ENCODE results near the gene TIMP2. TPM values are rescaled to one million over a fixed set of nuclear protein-coding genes. Genes with fewer than 3 reads are reported as not detected.

The TIMP2 gene
- total and polyA plus RNA-seq, 9 donors, result 94.8 to 309 (median 201) TPM

DNA sequence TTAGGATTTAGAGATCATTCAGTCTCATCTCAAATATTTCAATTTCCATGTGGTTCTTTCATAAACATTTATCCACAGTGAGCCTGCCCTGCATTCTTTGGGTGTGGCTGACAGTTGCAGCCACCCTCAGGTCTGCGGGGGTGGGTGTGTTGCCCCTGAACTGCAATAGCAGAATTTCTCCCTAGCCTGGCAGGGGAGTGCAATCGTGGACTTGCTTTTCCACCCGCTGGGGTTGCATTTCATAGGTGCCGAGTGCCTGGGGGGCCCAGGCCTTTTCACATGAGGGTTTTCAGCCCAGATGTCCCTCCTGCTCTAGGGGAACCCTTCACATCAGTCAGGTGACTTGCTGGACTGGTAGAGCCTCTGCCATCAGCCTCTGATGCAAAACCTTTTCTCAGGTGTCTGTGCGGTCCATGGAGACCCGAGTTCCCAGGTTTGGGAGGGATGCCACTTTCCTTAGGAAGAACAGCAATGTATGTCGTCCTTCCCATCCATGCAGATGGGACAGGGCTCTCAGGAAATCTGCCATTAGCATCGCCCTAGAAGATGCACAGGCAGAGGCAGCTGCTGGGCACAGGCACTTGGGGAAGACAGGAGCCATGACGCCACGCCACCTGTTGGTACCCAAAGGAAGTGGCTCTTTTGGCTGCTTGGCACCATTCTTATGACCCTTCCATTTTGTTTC lies 82.2 kb downstream of the TIMP2 start:
- no peaks in the 10 kb centered on the region for H3K27me3 ChIP-seq (ENCODE audit: control insufficient read depth, insufficient read depth, low read length)
- 42% methylated on average over 9 of the region's 10 CpGs for WGBS (ENCODE audit: insufficient coverage)
- DNase-seq, result peak; percentile 33
- H3K27ac ChIP-seq (ENCODE audit: low read length), result no peak overlapping the region
- H3K4me1 ChIP-seq (ENCODE audit: control insufficient read depth, insufficient read depth, low read length), result peaks cover 18% of the 10 kb centered on the region
- H3K36me3 ChIP-seq (ENCODE audit: control insufficient read depth, insufficient read depth, low read length), result peaks cover under 1% of the 10 kb centered on the region
- H3K9me3 ChIP-seq (replicated peaks; ENCODE audit: control insufficient read depth, low read depth, low read length), result no peaks in the 10 kb centered on the region
- no peak overlapping the region for H3K4me3 ChIP-seq (ENCODE audit: low read length)

DNA sequence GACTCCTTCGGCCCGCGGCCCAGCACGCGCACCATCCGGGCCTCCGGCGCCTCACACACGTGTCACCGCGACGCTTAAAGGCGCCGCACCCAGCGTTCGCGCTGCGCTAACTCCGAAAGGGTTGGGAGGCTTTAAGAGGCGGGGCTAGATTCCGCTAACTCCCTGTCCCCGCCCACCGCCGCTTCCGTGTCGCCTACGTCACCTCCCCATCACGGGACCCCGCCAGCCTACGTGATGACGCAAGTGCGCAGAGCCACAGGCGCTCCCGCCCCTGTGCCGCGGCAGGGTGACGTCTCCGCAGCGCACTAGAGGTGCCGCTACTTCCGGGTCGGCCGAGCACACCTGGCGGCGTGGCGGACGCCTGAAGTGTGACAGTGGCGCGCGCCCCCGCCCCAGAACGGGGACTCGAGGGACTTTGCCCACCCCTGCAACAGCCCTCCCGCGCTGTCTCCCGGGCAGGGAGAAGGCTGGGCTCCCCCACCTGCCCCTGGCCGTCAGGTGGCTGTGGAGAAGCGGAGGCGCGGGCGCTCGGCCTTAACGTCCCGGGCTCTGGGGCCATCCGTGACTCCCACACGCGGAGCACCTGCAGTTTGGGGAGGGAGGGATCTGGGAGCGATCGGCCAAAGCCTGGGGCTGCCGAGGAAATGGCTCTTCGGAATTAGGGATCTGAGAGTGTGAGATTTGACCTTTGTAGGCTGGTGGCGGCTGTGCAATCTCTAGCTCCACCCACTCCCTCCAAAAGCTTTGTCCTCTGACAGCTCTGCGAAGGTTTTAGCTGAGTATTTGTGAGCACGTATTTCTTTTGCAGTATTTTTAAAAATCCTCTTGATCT lies 84.2 kb downstream of the TIMP2 start, which contains the start of gene USP36:
Gene USP36, minus strand, starts transcription at position 35 of the 832 bp plus-strand sequence. CDS start 4,451 bp downstream, outside the sequence.
- DNase-seq, result peak; percentile 100
- no peaks in the 10 kb centered on the region for H3K27me3 ChIP-seq (ENCODE audit: control insufficient read depth, insufficient read depth, low read length)
- H3K9me3 ChIP-seq (replicated peaks; ENCODE audit: control insufficient read depth, low read depth, low read length), result no peaks in the 10 kb centered on the region
- H3K4me1 ChIP-seq (ENCODE audit: control insufficient read depth, insufficient read depth, low read length), result peaks cover 18% of the 10 kb centered on the region
- 0% methylated on average over 47 of the region's 74 CpGs for WGBS (ENCODE audit: insufficient coverage)
- peak within 1 kb of the TSS; percentile 97 for H3K27ac ChIP-seq (ENCODE audit: low read length)
- peaks cover 18% of the 10 kb centered on the region for H3K36me3 ChIP-seq (ENCODE audit: control insufficient read depth, insufficient read depth, low read length)
- peak within 1 kb of the TSS; percentile 98 for H3K4me3 ChIP-seq (ENCODE audit: low read length)

DNA sequence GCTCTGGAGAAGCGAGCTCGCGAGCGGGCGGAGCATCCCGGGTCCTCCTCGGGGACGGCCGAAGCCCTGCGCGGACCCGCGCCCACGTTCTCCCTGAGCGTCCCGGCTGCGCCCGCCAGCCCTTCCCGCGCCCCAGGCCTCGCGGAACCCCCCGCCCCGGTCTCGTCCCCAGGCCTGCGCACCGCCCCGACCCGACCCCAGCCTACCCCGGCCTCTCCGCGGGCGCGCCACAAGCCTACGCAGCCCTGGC lies 84.7 kb downstream of the TIMP2 start:
- Histone ChIP-seq H3K27ac (ENCODE audit: low read length) (peak overlapping the region; percentile 93), H3K4me3 (ENCODE audit: low read length) (peak overlapping the region; percentile 80), H3K9me3 (replicated peaks; ENCODE audit: control insufficient read depth, low read depth, low read length) (no peaks in the 10 kb centered on the region), H3K36me3 (ENCODE audit: control insufficient read depth, insufficient read depth, low read length) (peaks cover 23% of the 10 kb centered on the region), H3K27me3 (ENCODE audit: control insufficient read depth, insufficient read depth, low read length) (no peaks in the 10 kb centered on the region), H3K4me1 (ENCODE audit: control insufficient read depth, insufficient read depth, low read length) (peaks cover 18% of the 10 kb centered on the region)
- no peak for DNase-seq
- 0% methylated on average over 35 of the region's 35 CpGs for WGBS (ENCODE audit: insufficient coverage)

DNA sequence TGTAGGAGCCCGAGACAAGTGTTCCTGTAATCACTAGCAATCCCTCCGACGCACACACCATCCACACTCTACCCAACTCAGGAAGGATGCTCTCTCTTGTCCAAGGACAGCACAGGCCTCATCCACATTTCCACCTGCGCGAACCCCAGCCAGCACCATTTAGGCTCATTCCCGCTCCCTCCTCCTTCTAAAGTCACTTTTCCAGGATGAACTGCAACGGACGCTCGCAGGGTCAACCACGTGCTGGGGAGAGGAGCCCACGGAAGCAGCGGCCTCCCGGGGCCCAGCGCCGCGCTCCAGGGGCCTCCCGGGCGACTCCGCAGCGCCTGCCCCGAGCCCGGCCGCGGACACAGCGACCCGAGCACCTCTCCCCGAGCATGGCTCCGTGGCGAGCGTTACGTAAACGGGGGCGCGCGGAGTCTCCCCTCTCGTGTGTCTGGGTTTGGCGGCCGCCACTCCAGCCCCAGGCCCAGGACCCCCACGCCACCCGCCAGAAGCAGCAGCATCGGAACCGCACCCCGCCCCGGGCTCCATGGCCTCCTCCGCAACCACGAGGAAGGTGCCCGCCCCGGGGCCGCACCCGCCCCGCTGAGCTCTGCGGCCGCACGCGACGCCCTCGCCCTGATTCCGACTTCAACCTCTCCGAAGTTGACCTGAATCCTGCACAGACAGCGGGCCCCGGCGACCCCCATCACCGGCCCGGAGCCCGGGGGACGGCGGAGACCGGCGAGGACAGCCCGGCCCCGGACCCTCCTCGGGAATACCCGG lies 85.2 kb downstream of the TIMP2 start:
- no peaks in the 10 kb centered on the region for H3K27me3 ChIP-seq (ENCODE audit: control insufficient read depth, insufficient read depth, low read length)
- no peaks in the 10 kb centered on the region for H3K9me3 ChIP-seq (replicated peaks; ENCODE audit: control insufficient read depth, low read depth, low read length)
- H3K36me3 ChIP-seq (ENCODE audit: control insufficient read depth, insufficient read depth, low read length), result peaks cover 28% of the 10 kb centered on the region
- under 1% methylated on average over 73 of the region's 73 CpGs for WGBS (ENCODE audit: insufficient coverage)
- peak overlapping the region; percentile 80 for H3K4me3 ChIP-seq (ENCODE audit: low read length)
- peak overlapping the region; percentile 93 for H3K27ac ChIP-seq (ENCODE audit: low read length)
- peaks cover 18% of the 10 kb centered on the region for H3K4me1 ChIP-seq (ENCODE audit: control insufficient read depth, insufficient read depth, low read length)
- DNase-seq, result peak; percentile 47

DNA sequence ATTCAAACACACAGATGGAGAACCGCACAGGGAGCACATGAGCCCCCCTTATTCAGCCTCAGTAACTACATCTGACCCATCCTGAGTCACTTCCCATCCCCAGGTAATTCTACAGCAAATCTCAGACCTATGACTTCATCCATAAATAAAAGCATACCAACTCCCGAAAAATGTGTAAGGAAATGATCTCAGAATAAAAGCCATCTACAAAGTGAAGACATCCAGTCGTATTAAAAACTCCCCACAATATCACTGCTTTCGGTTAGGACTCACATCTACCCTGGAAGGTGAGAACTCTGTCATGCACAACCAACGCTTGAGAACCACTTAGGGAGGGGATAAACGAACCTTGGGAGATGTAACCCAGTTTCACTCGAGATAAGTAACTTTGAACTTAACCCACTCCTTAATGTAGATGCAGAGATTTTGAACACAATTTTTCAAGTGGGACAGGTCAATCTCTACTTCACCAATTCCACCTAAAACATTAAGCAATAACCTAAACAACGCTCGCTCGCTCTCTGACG lies 85.9 kb downstream of the TIMP2 start:
- no peak for DNase-seq
- H3K4me1 ChIP-seq (ENCODE audit: control insufficient read depth, insufficient read depth, low read length), result peaks cover 18% of the 10 kb centered on the region
- H3K36me3 ChIP-seq (ENCODE audit: control insufficient read depth, insufficient read depth, low read length), result peaks cover 34% of the 10 kb centered on the region
- H3K9me3 ChIP-seq (replicated peaks; ENCODE audit: control insufficient read depth, low read depth, low read length), result no peaks in the 10 kb centered on the region
- no peaks in the 10 kb centered on the region for H3K27me3 ChIP-seq (ENCODE audit: control insufficient read depth, insufficient read depth, low read length)
- H3K27ac ChIP-seq (ENCODE audit: low read length), result peak overlapping the region; percentile 93
- H3K4me3 ChIP-seq (ENCODE audit: low read length), result peak overlapping the region; percentile 80
- 14% methylated on average over 5 of the region's 11 CpGs for WGBS (ENCODE audit: insufficient coverage)

DNA sequence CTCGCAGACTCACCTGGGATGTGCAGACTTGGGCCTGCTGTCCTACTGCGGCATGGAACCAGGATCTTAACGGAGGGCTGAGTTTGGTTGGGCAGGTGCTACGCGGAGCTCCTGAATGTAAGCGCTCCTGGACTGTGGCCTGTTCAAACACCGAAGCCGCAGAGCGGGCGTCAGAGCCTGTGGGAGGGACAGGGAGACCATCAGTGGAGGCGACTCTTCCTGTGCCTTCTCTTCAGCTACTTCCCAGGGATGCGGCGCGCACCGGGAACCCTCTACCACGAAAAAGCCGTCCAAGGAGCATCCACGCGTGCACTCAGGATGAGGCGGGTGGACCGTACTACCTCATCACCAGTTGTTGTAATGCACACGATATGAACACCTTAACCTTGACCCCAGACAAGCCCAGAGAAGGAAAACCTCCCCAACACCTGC lies 86.6 kb downstream of the TIMP2 start:
- H3K4me1 ChIP-seq (ENCODE audit: control insufficient read depth, insufficient read depth, low read length), result peaks cover 18% of the 10 kb centered on the region
- no peaks in the 10 kb centered on the region for H3K9me3 ChIP-seq (replicated peaks; ENCODE audit: control insufficient read depth, low read depth, low read length)
- no peak overlapping the region for H3K4me3 ChIP-seq (ENCODE audit: low read length)
- 90% methylated on average over 16 of the region's 22 CpGs for WGBS (ENCODE audit: insufficient coverage)
- DNase-seq, result no peak
- H3K27ac ChIP-seq (ENCODE audit: low read length), result no peak overlapping the region
- H3K27me3 ChIP-seq (ENCODE audit: control insufficient read depth, insufficient read depth, low read length), result no peaks in the 10 kb centered on the region
- peaks cover 38% of the 10 kb centered on the region for H3K36me3 ChIP-seq (ENCODE audit: control insufficient read depth, insufficient read depth, low read length)

DNA sequence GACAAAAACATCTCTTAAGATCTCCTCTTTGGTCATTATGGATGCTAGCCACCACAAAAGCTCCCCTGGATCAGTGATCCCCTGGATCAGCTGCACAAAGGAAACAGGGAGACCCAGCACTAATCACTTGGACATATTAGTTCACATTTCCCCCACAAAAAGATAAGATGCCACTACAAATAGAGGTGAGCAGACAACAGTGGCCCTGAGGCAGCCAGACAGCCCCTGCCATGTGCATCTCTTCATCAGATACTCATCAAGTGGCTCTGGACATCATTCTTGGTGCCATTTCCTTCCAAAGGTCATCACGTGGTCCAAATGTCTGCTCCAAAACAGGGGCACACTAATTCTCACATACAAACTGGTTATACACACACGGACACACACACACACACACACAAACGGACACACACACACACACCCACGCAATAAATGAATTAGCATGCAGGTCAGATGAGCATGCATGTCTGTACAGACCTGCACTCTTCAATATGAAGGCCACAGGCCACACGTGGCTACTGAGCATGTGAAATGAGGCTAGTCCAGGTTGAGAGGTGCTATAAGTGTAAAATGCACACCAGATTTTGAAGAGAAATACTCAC lies 88.7 kb downstream of the TIMP2 start:
- WGBS (ENCODE audit: insufficient coverage), result 62% methylated on average over 3 of the region's 5 CpGs
- Histone ChIP-seq H3K9me3 (replicated peaks; ENCODE audit: control insufficient read depth, low read depth, low read length) (no peaks in the 10 kb centered on the region), H3K36me3 (ENCODE audit: control insufficient read depth, insufficient read depth, low read length) (peaks cover 55% of the 10 kb centered on the region), H3K27me3 (ENCODE audit: control insufficient read depth, insufficient read depth, low read length) (no peaks in the 10 kb centered on the region), H3K4me3 (ENCODE audit: low read length) (no peak overlapping the region), H3K27ac (ENCODE audit: low read length) (no peak overlapping the region), H3K4me1 (ENCODE audit: control insufficient read depth, insufficient read depth, low read length) (peaks cover 16% of the 10 kb centered on the region)
- no peak for DNase-seq

DNA sequence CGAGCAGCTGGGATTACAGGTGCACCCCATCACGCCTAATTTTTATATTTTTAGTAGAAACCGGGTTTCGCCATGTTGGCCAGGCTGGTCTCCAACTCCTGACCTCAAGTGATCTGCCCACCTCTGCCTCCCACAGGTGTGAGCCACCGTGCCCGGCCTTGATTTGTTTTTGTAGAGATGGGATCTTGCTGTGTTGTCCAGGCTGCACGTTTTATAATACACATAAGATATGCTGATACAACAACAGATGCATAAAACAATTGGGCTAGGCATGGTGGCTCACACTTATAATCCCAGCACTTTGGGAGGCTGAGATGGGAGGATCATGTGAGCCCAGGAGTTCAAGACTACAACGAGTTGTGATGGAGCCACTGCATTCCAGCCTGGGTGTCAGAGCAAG lies 90.6 kb downstream of the TIMP2 start:
- H3K4me1 ChIP-seq (ENCODE audit: control insufficient read depth, insufficient read depth, low read length), result peaks cover 8% of the 10 kb centered on the region
- H3K27me3 ChIP-seq (ENCODE audit: control insufficient read depth, insufficient read depth, low read length), result no peaks in the 10 kb centered on the region
- no peak for DNase-seq
- H3K36me3 ChIP-seq (ENCODE audit: control insufficient read depth, insufficient read depth, low read length), result peaks cover 68% of the 10 kb centered on the region
- WGBS (ENCODE audit: insufficient coverage), result 93% methylated on average over 2 of the region's 8 CpGs
- H3K9me3 ChIP-seq (replicated peaks; ENCODE audit: control insufficient read depth, low read depth, low read length), result no peaks in the 10 kb centered on the region
- no peak overlapping the region for H3K27ac ChIP-seq (ENCODE audit: low read length)
- H3K4me3 ChIP-seq (ENCODE audit: low read length), result no peak overlapping the region

DNA sequence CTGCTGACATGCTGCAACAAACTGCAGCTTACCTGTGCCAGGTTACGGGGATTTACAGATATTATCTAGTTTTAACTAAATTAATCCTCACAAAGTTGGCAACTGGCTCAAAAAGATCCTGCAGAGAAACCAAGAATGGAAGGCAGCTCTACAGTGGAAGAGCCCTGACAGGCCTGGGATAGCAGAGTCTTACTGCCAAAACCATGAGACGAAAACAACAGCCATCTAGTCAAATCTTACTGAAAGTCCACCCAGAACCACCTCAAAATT lies 92.7 kb downstream of the TIMP2 start:
- Histone ChIP-seq H3K9me3 (replicated peaks; ENCODE audit: control insufficient read depth, low read depth, low read length) (no peaks in the 10 kb centered on the region), H3K4me3 (ENCODE audit: low read length) (no peak overlapping the region), H3K27me3 (ENCODE audit: control insufficient read depth, insufficient read depth, low read length) (no peaks in the 10 kb centered on the region), H3K27ac (ENCODE audit: low read length) (no peak overlapping the region), H3K4me1 (ENCODE audit: control insufficient read depth, insufficient read depth, low read length) (no peaks in the 10 kb centered on the region), H3K36me3 (ENCODE audit: control insufficient read depth, insufficient read depth, low read length) (peaks cover 80% of the 10 kb centered on the region)
- no peak for DNase-seq
- WGBS (ENCODE audit: insufficient coverage), result 83% methylated on average over 1 of the region's 2 CpGs
